ENCODE data around the gene JAK1. TPM values are rescaled to one million over a fixed set of nuclear protein-coding genes. Genes with fewer than 3 reads are reported as not detected.

The JAK1 gene
- total RNA-seq, 1 experiment from 2014 or later, result 73.1 TPM

- no peak for DNase-seq (ENCODE audit: unreplicated experiment)
- intact Hi-C loops (cut with micrococcal nuclease), result no loop called here
- ChIA-PET POLR2A (no interaction called here), CTCF (no interaction called here)
- Mint-ChIP-seq H3K36me3 (ENCODE audit: insufficient read depth, unreplicated experiment) (no peaks in the 10 kb centered on the region), H3K27me3 (ENCODE audit: insufficient read depth, unreplicated experiment) (no peaks in the 10 kb centered on the region), H3K27ac (ENCODE audit: low read depth, unreplicated experiment) (no peak overlapping the region), H3K4me3 (ENCODE audit: unreplicated experiment) (no peak overlapping the region), H3K9me3 (ENCODE audit: unreplicated experiment) (no peaks in the 10 kb centered on the region), H3K4me1 (ENCODE audit: insufficient read depth, unreplicated experiment) (no peaks in the 10 kb centered on the region)
- TF ChIP-seq, protein P1, sequence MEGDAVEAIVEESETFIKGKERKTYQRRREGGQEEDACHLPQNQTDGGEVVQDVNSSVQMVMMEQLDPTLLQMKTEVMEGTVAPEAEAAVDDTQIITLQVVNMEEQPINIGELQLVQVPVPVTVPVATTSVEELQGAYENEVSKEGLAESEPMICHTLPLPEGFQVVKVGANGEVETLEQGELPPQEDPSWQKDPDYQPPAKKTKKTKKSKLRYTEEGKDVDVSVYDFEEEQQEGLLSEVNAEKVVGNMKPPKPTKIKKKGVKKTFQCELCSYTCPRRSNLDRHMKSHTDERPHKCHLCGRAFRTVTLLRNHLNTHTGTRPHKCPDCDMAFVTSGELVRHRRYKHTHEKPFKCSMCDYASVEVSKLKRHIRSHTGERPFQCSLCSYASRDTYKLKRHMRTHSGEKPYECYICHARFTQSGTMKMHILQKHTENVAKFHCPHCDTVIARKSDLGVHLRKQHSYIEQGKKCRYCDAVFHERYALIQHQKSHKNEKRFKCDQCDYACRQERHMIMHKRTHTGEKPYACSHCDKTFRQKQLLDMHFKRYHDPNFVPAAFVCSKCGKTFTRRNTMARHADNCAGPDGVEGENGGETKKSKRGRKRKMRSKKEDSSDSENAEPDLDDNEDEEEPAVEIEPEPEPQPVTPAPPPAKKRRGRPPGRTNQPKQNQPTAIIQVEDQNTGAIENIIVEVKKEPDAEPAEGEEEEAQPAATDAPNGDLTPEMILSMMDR (IDR thresholded peaks at IDR 0.05; ENCODE audit: unreplicated experiment), result no peak
- no TSS peak for BruUV-seq (replicated peaks)
Observed at GRCh38 chr1:64975127-64975526, 8.8 kb upstream of the JAK1 start.

- no peaks in the 10 kb centered on the region for H3K4me1 Mint-ChIP-seq (ENCODE audit: insufficient read depth, unreplicated experiment)
- H3K4me3 Mint-ChIP-seq (ENCODE audit: unreplicated experiment), result no peak overlapping the region
- ChIA-PET CTCF (interaction anchor here (0.7 kb wide), 1 partner anchor 80 kb away, joined by 3 read pairs; no protein-coding TSS in a partner anchor), POLR2A (no interaction called here)
- TF ChIP-seq, protein P1 (IDR thresholded peaks at IDR 0.05; ENCODE audit: unreplicated experiment), result no peak
- H3K27ac Mint-ChIP-seq (ENCODE audit: low read depth, unreplicated experiment), result no peak overlapping the region
- no peaks in the 10 kb centered on the region for H3K36me3 Mint-ChIP-seq (ENCODE audit: insufficient read depth, unreplicated experiment)
- no peak for DNase-seq (ENCODE audit: unreplicated experiment)
- BruUV-seq (replicated peaks), result no TSS peak
- intact Hi-C loops (cut with micrococcal nuclease), result no loop called here
- H3K27me3 Mint-ChIP-seq (ENCODE audit: insufficient read depth, unreplicated experiment), result no peaks in the 10 kb centered on the region
- H3K9me3 Mint-ChIP-seq (ENCODE audit: unreplicated experiment), result no peaks in the 10 kb centered on the region
Observed at GRCh38 chr1:64974288-64974825, 8.0 kb upstream of the JAK1 start.

DNA sequence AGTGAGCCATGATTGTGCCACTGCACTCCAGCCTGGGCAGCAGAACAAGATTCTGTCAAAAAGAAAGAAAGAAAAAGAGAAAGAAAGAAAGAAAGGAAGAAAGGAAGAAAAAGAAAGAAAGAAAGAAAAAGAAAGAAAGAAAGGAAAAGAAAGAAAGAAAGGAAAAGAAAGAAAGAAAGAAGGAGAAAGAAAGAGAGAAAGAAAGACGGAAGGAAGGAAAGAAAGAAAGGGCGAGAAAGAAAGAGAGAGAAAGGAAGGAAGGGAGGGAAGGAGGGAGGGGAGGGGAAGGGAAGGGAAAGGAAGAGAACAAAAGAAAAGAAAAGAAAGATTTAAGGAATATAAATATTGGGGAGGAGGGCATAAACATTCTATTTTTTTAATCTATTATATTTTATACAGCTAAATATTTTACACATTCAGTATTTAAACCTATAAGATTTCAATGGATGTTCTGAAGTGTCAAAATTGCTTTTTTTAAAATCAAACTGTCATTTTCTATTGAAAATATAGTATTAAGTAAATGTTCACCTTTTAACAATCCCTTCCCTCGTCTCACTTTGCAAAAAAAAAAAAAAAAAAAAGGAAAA is 6.8 kb upstream of the JAK1 start:
- CTCF ChIA-PET, result no interaction called here
- intact Hi-C loops (cut with micrococcal nuclease), result no loop called here
- Mint-ChIP-seq H3K27me3 (ENCODE audit: insufficient read depth, unreplicated experiment) (no peaks in the 10 kb centered on the region), H3K4me3 (ENCODE audit: unreplicated experiment) (no peak overlapping the region), H3K4me1 (ENCODE audit: insufficient read depth, unreplicated experiment) (no peaks in the 10 kb centered on the region), H3K27ac (ENCODE audit: low read depth, unreplicated experiment) (no peak overlapping the region), H3K9me3 (ENCODE audit: unreplicated experiment) (no peaks in the 10 kb centered on the region), H3K36me3 (ENCODE audit: insufficient read depth, unreplicated experiment) (no peaks in the 10 kb centered on the region)
- BruUV-seq (replicated peaks), result no TSS peak
- POLR2A ChIA-PET, result no interaction called here
- TF ChIP-seq, protein P1 (IDR thresholded peaks at IDR 0.05; ENCODE audit: unreplicated experiment), result no peak
- DNase-seq (ENCODE audit: unreplicated experiment), result no peak

DNA sequence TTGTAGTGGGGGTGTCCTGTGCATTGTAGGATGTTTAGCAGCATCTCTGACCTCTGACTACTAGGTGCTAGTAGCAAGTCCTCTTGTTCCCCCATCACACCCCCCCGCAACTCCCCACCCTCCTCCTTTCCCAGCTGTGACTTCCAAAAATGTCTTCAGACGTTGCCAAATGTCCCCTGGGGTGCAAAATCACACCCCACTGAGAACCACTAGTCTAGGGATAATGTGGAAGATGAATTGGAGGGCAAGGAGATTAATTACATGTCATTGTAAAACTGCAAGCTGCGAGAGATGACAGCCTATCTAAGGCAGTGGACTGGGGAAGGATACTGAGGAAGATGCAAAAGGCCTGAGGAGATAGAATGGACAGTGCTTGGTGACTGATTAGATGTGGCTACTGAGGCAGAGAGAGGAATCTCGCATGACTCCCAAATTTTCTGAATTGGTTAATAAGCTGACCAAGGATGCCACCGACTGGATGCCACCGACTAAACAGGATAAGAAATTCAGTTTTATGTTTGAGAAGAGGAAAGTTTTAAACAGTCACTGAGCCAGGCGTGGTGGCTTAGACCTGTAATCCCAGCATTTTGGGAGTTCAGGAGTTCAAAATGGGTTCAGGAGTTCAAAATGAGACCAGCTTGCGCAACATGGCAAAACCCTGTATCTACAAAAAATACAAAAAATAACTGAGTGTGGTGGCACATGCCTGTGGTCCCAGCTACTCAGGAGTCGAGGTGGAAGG is 3.1 kb upstream of the JAK1 start:
- Mint-ChIP-seq H3K4me3 (ENCODE audit: unreplicated experiment) (no peak overlapping the region), H3K36me3 (ENCODE audit: insufficient read depth, unreplicated experiment) (no peaks in the 10 kb centered on the region), H3K27me3 (ENCODE audit: insufficient read depth, unreplicated experiment) (no peaks in the 10 kb centered on the region), H3K4me1 (ENCODE audit: insufficient read depth, unreplicated experiment) (peaks cover 18% of the 10 kb centered on the region), H3K27ac (ENCODE audit: low read depth, unreplicated experiment) (no peak overlapping the region), H3K9me3 (ENCODE audit: unreplicated experiment) (no peaks in the 10 kb centered on the region)
- TF ChIP-seq, protein P1 (IDR thresholded peaks at IDR 0.05; ENCODE audit: unreplicated experiment), result no peak
- no peak for DNase-seq (ENCODE audit: unreplicated experiment)
- no TSS peak for BruUV-seq (replicated peaks)
- ChIA-PET POLR2A (interaction anchor here (0.7 kb wide), 2 partner anchors 20 to 21 kb away, joined by 3 read pairs; no protein-coding TSS in a partner anchor), CTCF (interaction anchor here (0.6 to 1.7 kb wide), 3 partner anchors 11 to 146 kb away, joined by 3 to 4 read pairs (median 3); no protein-coding TSS in a partner anchor)
- intact Hi-C loops (cut with micrococcal nuclease), result loop anchor here (2.0 to 10.0 kb wide), 4 partner anchors 145 to 705 kb away; partner anchors contain the start of gene RAVER2

Measured in MCF 10A (cell line).